Measurements from ENCODE around the gene TMEM88.

DNA sequence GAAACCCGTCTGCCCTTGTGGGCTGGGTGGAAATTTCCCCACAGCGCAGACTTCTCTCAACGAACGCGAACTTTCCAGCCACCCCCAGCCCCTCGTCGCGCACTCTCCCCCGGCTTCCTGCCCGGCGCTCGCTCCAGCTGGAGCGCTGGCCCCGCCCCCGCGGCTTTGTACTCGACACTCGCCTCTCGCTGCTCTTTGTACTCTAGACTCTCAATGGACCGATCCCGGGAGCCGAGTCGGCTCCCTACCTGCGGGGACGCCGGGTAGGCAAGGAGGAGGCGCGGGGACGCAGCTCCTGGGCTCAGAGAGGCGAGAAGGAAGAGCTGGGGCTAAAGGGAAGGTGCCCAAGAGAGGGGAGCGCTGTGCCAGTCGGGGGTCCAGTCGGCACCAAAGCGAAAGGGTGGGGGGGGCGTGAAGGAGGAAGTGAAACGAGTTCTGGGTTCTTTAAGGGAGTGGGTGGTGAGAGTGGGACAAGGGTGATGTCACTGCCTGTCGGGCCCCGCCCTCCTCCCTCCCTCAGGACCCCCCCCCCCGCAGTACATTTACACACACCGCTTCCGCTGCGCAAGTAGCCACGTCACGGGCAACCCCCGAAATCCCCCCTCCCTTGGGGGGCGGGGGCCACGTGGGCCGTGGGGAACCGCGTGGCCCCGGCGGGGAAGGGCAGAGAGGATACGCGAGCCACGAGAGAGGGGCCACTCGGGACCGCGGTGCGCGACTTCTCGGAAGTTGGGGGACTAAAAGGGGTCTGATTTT is 11.2 kb upstream of the TMEM88 start:
- TF ChIP-seq, protein P1, sequence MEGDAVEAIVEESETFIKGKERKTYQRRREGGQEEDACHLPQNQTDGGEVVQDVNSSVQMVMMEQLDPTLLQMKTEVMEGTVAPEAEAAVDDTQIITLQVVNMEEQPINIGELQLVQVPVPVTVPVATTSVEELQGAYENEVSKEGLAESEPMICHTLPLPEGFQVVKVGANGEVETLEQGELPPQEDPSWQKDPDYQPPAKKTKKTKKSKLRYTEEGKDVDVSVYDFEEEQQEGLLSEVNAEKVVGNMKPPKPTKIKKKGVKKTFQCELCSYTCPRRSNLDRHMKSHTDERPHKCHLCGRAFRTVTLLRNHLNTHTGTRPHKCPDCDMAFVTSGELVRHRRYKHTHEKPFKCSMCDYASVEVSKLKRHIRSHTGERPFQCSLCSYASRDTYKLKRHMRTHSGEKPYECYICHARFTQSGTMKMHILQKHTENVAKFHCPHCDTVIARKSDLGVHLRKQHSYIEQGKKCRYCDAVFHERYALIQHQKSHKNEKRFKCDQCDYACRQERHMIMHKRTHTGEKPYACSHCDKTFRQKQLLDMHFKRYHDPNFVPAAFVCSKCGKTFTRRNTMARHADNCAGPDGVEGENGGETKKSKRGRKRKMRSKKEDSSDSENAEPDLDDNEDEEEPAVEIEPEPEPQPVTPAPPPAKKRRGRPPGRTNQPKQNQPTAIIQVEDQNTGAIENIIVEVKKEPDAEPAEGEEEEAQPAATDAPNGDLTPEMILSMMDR (conservative IDR thresholded peaks at IDR 0.05; ENCODE audit: low read length) = no peak
- TF ChIP-seq EZH2phosphoT487 (IDR thresholded peaks at IDR 0.05; ENCODE audit: borderline replicate concordance, low read depth, low read length) = no peak
